Measurements from ENCODE around the gene DDX27.

GRCh38 chr20:49199729-49200293 is 19.4 kb upstream of the DDX27 start:
- TF ChIP-seq ZNF143 (CRISPR knock-in tag; IDR thresholded peaks at IDR 0.05), result no peak
- no peak for TF ChIP-seq JUNB (CRISPR knock-in tag; conservative IDR thresholded peaks at IDR 0.05)
- no peak for TF ChIP-seq PHF21A (IDR thresholded peaks at IDR 0.05; ENCODE audit: borderline replicate concordance, low read depth)
- TF ChIP-seq CTCF (IDR thresholded peaks at IDR 0.05 in 2 of 3, conservative IDR thresholded peaks at IDR 0.05 in 1 of 3; ENCODE audit: insufficient read depth in 2 of 3, low read depth in 1 of 3, low read length in 3 of 3), result no peak
- TF ChIP-seq BHLHE40 (IDR thresholded peaks at IDR 0.05; ENCODE audit: low read length), result no peak
- TF ChIP-seq TFAM (CRISPR knock-in tag; conservative IDR thresholded peaks at IDR 0.05), result no peak
- no peak for TF ChIP-seq TBP (optimal IDR thresholded peaks at IDR 0.05; ENCODE audit: low read depth, low read length)
- TF ChIP-seq RAD21 (CRISPR knock-in tag; conservative IDR thresholded peaks at IDR 0.05 in 1 of 2, IDR thresholded peaks at IDR 0.05 in 1 of 2), result no peak
- TF ChIP-seq ZNF449 (CRISPR knock-in tag; IDR thresholded peaks at IDR 0.05), result no peak
- TF ChIP-seq BRCA1 (IDR thresholded peaks at IDR 0.05), result no peak
- TF ChIP-seq BRCA1 (CRISPR knock-in tag; IDR thresholded peaks at IDR 0.05), result no peak
- no peak for TF ChIP-seq ZFP91 (CRISPR knock-in tag; IDR thresholded peaks at IDR 0.05)
